Cerebellar cortex (tissue), 1 donor: ENCODE measurements around the gene OCEL1.
A peak's percentile ranks its signal among the peaks of the same experiment; 100 is the strongest.

Source experiments
- DNase-seq: peaks from one replicate; pipeline ENCODE4 v3.0.0-alpha.2; 2015; ENCODE audit warnings: low spot score

The OCEL1 gene

GRCh38 chr19:17240062-17240752 lies 14.2 kb downstream of the OCEL1 start:
- no peak for DNase-seq

DNA sequence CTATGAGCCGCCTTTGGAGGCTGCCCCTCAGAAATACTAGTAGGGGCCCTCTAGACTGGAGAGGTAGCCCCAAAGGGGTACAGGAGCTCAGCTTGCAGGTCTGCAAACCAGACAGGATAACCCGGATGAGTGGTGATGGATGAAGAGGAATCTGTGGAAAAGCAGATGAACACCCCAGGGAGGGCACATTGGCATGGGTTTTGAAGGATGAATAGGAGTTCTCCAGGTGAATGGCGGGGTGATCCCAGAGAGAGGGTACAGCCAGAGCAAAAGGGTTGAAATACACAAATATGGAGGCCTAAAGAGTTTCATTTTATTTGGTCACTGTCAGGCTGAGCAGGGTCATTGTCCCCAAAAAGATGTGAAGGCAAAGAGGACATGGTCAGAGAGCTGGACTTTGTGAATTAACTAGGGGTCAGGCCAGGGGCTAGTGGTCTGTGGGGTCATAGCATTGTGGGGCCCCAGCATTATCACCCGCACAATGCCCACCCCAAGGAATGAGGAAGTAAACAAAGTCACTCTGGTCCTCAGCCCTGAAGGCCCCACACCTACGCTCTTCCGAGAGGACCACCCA lies 14.9 kb downstream of the OCEL1 start:
- no peak for DNase-seq

DNA sequence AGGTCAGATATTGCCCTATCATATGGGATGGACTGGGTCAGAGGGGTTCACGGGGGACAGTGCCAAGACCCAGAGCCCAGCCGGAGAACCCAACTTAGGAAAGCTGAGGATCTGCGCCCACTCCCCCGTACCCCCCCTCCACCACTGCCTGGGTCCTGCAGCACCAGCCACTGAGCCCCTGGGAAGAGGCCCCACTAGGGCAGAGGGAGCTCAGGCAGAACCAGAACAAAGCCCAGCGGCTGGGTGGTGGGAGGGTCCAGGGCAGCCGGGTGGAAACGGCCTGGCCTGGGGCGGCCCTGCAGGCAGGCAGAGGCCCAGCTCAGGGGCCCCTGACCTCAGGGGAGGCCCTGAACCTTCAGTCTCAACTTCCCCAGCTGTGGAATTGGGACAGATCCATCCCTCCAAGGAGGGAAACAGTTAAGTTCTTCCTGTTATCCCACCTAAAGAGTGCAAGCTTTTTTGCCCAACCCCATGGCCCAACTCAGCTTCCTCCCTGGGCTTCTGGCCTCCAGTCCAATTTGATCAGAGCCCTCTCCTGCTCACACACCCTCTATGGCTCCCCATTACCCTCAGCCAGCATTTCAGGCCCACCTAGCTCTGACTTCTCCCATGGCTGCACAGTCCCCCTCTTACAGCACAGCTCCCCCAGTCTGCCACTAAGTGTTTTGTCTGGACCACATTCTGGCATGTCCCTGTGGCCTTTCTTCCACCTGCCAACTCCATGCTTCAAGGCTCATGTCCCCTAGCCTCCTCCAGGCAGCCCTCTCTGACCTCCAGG lies 16.6 kb downstream of the OCEL1 start:
- DNase-seq = no peak

- no peak for DNase-seq
Measured at GRCh38 chr19:17243211-17243829, 17.3 kb downstream of the OCEL1 start.

DNA sequence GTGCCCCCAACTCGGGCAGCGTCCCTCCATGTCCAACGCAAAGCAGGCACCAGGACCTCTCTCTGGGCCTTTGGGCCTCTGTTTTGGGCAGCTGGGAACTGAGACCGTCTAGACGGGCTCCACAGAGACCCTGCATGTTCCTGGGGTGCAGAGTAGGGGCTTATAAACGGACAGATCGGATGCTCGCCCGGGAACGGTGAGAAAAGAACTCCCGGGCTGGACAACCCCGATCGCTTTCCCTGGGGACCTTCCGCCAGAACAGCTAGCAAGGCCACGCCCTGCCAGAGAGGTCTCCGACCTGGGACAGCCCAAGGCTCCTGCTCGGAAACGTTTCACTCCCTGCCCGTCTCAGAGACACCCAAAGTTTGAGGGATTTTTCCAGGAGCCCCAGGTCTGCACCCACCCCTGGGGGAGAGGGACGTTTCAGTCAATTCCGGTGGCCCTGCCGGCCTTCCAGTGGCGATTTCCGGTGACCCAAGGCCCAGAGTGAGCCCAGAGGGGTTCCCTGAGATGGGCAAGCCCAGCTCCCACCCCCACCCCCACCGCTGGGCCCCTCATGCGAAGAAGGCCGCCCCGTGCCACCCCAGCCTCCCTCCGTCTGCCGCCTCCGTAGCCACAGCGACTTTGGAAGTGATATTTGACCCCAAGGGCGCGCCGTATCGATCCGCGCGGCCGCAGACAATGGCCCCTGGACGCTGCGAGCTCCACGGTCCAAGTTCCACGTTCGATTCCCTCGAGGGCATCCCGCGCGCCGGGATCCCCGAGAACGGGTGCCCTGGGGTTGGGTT lies 18.0 kb downstream of the OCEL1 start:
- DNase-seq = peak; percentile 54

- no peak for DNase-seq
Measured at GRCh38 chr19:17244618-17245534, 18.9 kb downstream of the OCEL1 start.

GRCh38 chr19:17245535-17245984 lies 19.5 kb downstream of the OCEL1 start, which contains the start of gene NR2F6:
Gene NR2F6 (minus strand): TSS chr19:17245919. CDS start chr19:17245220, 699 bp downstream.
- DNase-seq = no peak

DNA sequence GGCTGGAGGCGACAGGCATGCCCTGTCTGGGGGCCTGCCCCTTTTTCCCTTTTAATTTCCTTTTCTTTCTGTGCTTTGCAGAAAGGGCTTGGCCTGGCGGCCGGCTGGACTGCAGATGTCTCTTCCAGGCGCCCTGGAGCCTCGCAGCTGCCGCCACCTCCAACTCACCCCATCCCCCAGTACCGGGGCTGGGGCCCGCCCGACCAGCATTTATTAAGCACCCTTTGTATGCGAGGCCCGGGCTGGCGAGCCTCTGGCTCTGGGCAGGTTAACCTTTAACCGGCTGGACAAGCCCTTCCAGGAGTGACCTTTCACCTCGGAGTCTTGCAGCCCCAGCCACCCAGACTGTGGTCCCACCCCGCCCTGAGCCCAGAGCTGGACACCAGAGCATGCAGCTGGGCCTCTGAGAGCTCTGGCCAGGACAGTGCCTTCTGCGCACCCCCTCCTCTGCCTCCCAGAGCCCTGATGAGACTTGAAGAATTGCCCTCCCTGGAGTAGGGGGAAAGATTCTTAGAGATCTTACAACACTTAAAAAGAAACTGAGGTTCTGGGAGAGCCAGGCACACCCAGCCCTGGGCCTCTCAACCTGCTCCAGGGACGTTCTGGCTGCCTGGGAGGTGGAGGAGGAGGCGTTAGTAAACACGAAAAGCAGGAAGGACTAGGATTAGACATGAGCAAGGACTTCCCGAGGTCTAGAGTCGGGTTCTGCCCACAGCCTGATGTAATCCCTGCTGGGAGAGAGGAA lies 20.8 kb downstream of the OCEL1 start:
- DNase-seq = no peak

DNA sequence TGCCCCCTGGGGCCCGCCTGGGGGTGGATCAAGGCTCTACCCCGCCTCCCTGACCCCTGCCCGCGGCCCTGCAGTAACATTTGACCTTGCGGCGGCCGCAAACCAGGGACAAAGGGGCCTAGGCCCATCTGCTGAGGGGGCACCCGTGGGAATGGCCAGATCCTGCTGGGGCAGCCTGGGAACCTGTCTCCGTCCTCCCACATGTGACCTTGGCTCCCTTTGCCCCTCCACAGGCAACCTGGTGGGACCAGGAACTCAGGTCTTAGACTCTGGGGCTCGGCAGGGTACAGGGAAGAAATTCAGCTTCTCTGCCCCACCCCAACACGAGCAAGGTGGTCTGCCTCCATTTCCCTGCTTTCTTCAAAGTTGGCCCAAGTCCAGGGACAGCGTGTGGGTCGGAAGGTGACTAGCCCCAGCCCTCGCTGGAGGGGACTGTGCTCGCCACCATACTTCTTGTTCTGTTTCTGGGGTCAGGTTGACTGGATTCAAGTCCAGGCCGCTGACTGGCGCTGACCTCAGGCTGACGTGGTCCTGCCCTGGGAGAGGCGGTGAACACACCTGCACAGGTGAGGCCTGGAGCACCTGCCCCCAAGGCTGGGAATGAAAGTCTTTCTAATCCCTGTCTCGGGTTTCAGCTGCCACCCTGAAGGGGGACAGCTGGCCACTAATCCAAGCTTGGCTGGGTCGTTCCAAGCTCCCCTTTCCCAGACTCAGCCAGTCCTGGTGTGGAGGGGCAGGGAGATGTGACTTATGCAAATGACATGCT lies 22.2 kb downstream of the OCEL1 start:
- DNase-seq = no peak

DNA sequence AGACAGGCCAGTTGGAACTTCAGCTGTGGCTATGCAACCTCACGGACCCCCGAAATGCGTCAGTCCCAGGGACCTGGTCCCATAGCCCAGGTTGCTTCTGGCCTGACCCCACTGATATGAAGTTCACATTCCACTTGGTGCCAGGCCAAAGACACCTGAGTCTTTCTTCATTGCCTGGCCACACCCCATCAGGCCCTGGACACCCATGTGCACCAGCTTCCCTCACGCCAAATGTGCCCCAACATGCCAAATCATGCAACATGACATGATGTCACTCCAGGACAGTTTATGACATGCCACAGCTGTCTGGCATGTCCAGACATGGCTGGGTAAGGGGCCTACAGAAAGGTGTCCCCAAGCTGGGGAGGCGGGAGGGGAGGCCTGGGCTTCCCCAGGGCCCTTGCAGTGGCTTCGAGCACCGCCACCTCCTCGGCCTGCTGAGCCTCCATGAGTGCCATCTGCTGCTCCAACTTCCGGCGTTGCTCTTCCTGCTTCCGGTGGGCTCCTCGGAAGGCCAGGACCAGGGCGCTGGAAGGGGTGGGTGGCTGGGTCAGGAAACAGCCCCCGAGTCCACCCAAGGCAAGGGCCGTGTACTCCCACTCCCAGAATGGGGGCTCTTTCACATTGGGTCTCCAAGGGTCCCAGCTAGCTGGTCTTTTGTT lies 24.0 kb downstream of the OCEL1 start:
- DNase-seq = no peak

- no peak for DNase-seq
Measured at GRCh38 chr19:17254636-17255035, 28.6 kb downstream of the OCEL1 start.

DNA sequence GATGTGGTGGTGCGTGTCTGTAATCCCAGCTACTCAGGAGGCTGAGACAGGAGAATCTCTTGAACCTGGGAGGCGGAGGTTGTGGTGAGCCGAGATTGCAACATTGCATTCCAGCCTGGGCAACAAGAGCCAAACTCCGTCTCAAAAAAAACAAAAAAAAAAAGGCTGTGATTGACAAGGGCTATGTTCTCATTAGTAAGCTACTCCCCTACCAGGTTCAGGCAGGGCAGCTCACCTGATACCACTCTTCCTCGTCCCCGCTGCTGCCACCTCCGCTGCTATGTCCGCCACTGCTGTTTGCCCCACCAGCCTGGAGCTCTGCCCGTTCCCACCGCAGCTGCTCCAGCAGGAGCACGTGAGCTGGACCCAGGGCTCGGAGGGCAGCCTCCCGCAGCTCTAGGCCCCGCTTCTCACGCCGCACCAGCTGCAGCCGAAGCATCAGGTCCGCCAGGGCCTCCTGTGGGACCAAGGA lies 29.2 kb downstream of the OCEL1 start:
- DNase-seq = no peak

DNA sequence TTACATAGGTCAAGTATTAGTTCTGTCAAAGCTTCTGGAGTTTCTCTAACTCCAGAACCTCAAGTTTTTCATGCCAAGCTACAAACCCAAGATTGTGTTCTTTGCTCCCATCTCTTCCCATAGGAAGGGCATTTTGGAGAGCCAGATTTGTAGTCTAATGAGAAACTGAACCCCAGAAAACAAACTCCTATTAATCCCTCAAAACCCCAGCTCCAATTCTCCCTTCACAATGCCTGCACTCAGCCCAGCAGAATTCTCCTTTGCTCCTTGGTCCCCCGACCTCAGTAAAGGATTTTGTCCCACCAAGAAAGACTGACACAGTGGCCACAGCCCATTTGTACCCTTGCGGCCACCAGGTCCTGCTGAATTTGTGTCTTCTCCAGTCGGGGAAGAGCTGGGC lies 30.1 kb downstream of the OCEL1 start:
- no peak for DNase-seq

DNA sequence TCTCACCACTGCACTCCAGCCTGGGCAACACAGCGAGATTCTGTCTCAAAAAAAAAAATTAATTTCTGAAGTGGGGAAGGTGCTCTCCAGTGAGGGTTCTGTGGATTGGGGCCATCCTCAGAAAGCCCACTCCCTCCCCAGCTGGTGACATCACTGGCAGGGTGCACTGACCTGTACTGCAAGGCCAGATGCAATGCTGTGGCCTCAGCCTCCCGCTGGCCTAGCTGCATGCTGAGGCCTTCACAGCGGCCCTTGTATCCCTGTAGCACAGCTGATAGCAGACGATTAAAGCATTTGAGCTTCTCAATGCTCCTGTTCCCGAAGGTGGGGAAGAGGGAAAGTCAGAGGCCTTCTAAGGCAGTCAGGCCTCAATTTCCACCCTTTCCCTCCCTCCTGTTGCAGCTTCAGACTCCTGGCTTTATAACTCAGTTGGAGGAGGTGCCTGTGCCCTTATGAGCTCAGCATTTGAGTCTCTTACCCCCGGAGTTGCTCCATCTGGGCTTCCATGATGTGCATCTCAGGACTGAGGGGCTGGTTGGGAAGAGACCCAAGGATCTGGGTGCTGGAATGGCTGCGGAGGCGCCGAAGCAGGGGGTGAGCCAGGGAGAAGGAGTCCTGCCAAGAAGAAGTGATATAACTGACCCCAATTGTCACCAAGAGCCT lies 33.2 kb downstream of the OCEL1 start:
- no peak for DNase-seq

GRCh38 chr19:17259934-17260333 lies 33.9 kb downstream of the OCEL1 start:
- no peak for DNase-seq

DNA sequence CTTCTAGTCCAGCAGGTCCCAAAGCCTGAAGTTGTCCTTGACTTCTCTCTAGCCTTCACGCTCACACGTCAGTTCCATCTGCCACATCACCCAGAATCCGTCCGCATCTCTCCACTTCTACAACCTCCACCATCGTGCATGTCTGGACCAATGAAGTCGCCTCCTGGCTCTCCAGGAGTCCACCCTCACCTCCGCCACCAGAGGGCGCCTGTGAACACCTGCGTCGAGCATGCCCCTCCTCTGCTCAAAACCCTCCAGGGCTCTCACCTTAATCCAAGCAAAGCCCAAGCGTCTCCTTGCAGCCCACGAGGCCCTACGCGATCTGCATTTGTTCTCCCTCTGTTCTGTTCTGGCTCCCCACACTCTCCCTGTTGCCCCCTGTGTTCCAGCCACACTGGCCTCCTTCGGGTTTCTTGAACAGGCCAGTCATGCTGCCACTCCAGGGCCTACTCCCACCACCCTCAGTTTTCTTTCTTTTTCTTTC lies 34.9 kb downstream of the OCEL1 start:
- DNase-seq = peak; percentile 80

DNA sequence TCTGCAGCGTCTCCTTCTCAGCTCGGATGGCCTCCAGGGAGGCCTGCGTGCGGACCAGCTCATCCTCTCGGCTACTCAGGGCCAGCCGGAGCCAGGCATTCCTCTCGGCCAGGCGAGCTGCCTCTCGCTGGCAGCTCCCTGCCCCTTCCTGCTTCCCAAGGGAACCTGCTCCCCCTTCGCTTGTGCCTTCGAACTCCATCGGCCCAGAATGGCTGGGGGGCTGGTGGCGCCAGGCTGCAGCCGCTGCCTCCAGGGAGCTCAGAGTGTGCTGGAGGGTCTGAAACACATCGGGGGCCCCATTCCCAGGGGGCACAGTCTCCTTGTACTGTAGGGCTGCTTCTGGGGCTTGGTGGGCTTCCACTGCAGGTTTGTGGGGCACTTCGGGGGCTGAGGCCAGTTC lies 36.5 kb downstream of the OCEL1 start:
- no peak for DNase-seq
